Neural progenitor cell (in vitro differentiated cells): Measurements from ENCODE around the gene TCF4.

Experiments used
- EZH2 ChIP-seq: fragments of 200-600 bp; sonication (generic); IDR thresholded peaks from 2 replicates; pipeline ENCODE4 v1.6.1; 2017; ENCODE audit warnings: antibody characterized with exemption, mild to moderate bottlenecking, moderate library complexity
- EZH2phosphoT487 ChIP-seq: fragments of 200-600 bp; sonication (generic); IDR thresholded peaks from 2 replicates; pipeline ENCODE4 v1.6.1; 2017; ENCODE audit warnings: antibody characterized with exemption

DNA sequence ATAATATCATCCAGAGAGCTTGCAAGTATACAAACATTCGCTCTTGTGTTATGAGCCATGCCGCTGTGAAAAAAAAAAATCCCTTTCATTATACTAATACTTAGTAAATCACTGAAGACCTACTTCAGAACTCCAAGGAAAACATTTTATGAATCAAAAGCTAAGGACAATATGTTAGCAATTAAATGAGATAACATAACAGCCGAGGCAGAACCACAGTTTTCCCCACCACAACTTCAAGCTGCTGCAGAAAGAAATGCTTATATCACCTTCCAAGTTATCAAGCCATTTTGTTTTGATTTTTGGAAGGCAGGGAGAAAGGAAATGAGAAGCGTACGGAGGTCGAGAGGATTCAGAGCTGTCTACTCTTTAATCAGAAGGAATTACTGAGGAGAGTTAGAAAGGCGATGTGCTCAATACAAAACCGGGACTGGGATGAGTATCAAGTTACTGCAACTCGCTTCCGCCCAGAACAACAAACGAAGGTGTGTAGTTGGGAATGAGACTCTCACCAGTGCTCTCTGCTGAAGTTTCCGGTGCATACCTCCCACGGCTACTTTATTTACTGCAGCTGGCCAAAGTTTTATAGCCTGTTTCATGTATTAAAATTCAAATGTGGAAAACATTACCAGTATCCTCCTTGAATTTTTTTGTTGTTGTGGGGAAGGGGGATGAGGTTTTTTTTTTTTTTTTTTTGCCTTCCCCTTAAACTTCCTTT lies 336.6 kb downstream of the TCF4 start:
- TF ChIP-seq EZH2phosphoT487 (no peak), EZH2 (no peak)
